GM12878 (cell line): ENCODE results near the gene ADM2. TPM values are rescaled to one million over a fixed set of nuclear protein-coding genes. Genes with fewer than 3 reads are reported as not detected.
A peak's percentile ranks its signal among the peaks of the same experiment; 100 is the strongest.

ENCODE experiments used
- BCLAF1 ChIP-seq: fragments of 450-650 bp; IDR thresholded peaks from 2 replicates; pipeline ENCODE4 v1.6.1; 2017; ENCODE audit warnings: antibody characterized with exemption, mild to moderate bottlenecking, moderate library complexity
- BMI1 ChIP-seq: fragments of 450-650 bp; IDR thresholded peaks from 2 replicates; pipeline ENCODE4 v1.6.1; 2016; ENCODE audit warnings: mild to moderate bottlenecking, moderate library complexity, borderline replicate concordance
- ETV6 ChIP-seq, 2 experiments: fragments of 450-650 bp in 1 of 2; IDR thresholded peaks in 1 of 2; conservative IDR thresholded peaks in 1 of 2; 2 replicates each; pipeline ENCODE4 v1.6.1; 2014; ENCODE audit warnings: antibody characterized with exemption in 1 of 2, borderline replicate concordance in 1 of 2, low read depth in 1 of 2, mild to moderate bottlenecking in 1 of 2, moderate library complexity in 1 of 2
- IRF5 ChIP-seq: fragments of 450-650 bp; IDR thresholded peaks from 2 replicates; pipeline ENCODE4 v1.6.1; 2017; ENCODE audit warnings: borderline replicate concordance
- NKRF ChIP-seq: fragments of 450-650 bp; conservative IDR thresholded peaks from 2 replicates; pipeline ENCODE4 v1.6.1; 2017; ENCODE audit warnings: mild to moderate bottlenecking, moderate library complexity
- NR2C1 ChIP-seq: fragments of 450-650 bp; IDR thresholded peaks from 2 replicates; pipeline ENCODE4 v1.6.1; 2017; ENCODE audit warnings: antibody characterized with exemption, mild to moderate bottlenecking, moderate library complexity
- SKIL ChIP-seq: fragments of 450-650 bp; IDR thresholded peaks from 2 replicates; pipeline ENCODE4 v1.6.1; 2017; ENCODE audit warnings: mild to moderate bottlenecking, low read depth, inconsistent platforms; ENCODE audit not compliant: poor library complexity, severe bottlenecking
- TBL1XR1 ChIP-seq: IDR thresholded peaks from 2 replicates; pipeline ENCODE4 v1.6.1; 2012; ENCODE audit warnings: low read depth, low read length, improper control_type of control experiment
- ZNF217 ChIP-seq: fragments of 450-650 bp; IDR thresholded peaks from 2 replicates; pipeline ENCODE4 v1.6.1; 2017; ENCODE audit warnings: antibody characterized with exemption, mild to moderate bottlenecking
- polyA plus RNA-seq, 11 experiments: library from polyadenylated mRNA; depleted of rRNA in 4 of 11; unstranded in 6 of 11; stranded (reverse) in 5 of 11; fragments of >200 nt; fragmentation: Nextera tagmentation in 4 of 11; fragmentation: Illumina TruSeq in 1 of 11; extraction: Ambion mirVana in 4 of 11; extraction: Trizol in 1 of 11; gene quantifications; 1 replicate in 1 of 11; 2 replicates in 10 of 11; pipeline versions ENCODE4 v1.2.1 to v1.2.3, GENCODE V29; 2011 to 2016; ENCODE audit warnings: inconsistent platforms in 2 of 11, missing spikeins in 2 of 11, low read depth in 1 of 11
- total RNA-seq, 4 experiments: library from RNA; depleted of rRNA in 3 of 4; stranded (reverse); fragments of >200 nt in 3 of 4; fragmentation: Illumina TruSeq in 1 of 4; extraction: Trizol in 1 of 4; gene quantifications; 2 replicates each; pipeline versions ENCODE4 v1.2.1 to v1.2.3, GENCODE V29; 2013 to 2021

ADM2 gene
- total and polyA plus RNA-seq, 10 of the 15 experiments (the other 5 are each of a cell fraction or from before 2014, with no cell fraction given) = 0.02 to 0.33 (median 0.12) TPM; not detected in 2

GRCh38 chr22:50507991-50508884, 26.9 kb downstream of the ADM2 start, which contains the start of gene NCAPH2 (continued):
- TF ChIP-seq ZNF217 (no peak), BCLAF1 (no peak), SKIL (no peak), NKRF (peak; percentile 96), ETV6 (conservative IDR thresholded peaks at IDR 0.05 in 1 of 2, IDR thresholded peaks at IDR 0.05 in 1 of 2; ENCODE audit: borderline replicate concordance in 1 of 2, low read depth in 1 of 2) (no peak), TBL1XR1 (peak; percentile 40; the same call in 1 of the 2 replicates), IRF5 (no peak), BMI1 (no peak), NR2C1 (peak; percentile 45)
